Smooth muscle cell (in vitro differentiated cells): ENCODE measurements around the gene FKRP. TPM values are rescaled to one million over a fixed set of nuclear protein-coding genes. Genes with fewer than 3 reads are reported as not detected.
"Not testable (repeated sequence)": the region's sequence is repeated elsewhere in the genome, so short reads cannot be mapped to it uniquely, and the experiment has no call there.

Experiments
- DNase-seq: peaks from one replicate; lab custom pipeline; 2025; ENCODE audit not compliant: unreplicated experiment; lab: John Stamatoyannopoulos, UW
- H2AFZ ChIP-seq: fragments of 200-600 bp; sonication (generic); 2 replicates; pipeline ENCODE4 v1.6.0; 2016; ENCODE audit warnings: antibody characterized with exemption, low read depth, mild to moderate bottlenecking
- H3F3A ChIP-seq: fragments of 200-600 bp; sonication (generic); 2 replicates; pipeline ENCODE4 v1.6.0; 2017; ENCODE audit warnings: antibody characterized with exemption, low read depth
- H3K27ac ChIP-seq: fragments of 200-600 bp; sonication (generic); 2 replicates; pipeline ENCODE4 v1.5.1; 2016; ENCODE audit warnings: low read depth, mild to moderate bottlenecking
- H3K27me3 ChIP-seq: fragments of 200-600 bp; sonication (generic); 2 replicates; pipeline ENCODE4 v1.6.1; 2016; ENCODE audit warnings: low read depth, mild to moderate bottlenecking
- H3K36me3 ChIP-seq: fragments of 200-600 bp; sonication (generic); 2 replicates; pipeline ENCODE4 v1.5.1; 2016; ENCODE audit warnings: low read depth
- H3K4me1 ChIP-seq: fragments of 200-600 bp; sonication (generic); 2 replicates; pipeline ENCODE4 v1.5.1; 2016; ENCODE audit warnings: low read depth
- H3K4me2 ChIP-seq: fragments of 200-600 bp; sonication (generic); 2 replicates; pipeline ENCODE4 v1.6.0; 2016; ENCODE audit warnings: mild to moderate bottlenecking
- H3K4me3 ChIP-seq: fragments of 200-600 bp; sonication (generic); 2 replicates; pipeline ENCODE4 v1.5.1; 2016; ENCODE audit warnings: mild to moderate bottlenecking
- H3K79me2 ChIP-seq: fragments of 200-600 bp; sonication (generic); 2 replicates; pipeline ENCODE4 v1.6.0; 2016; ENCODE audit warnings: low read depth, mild to moderate bottlenecking
- H3K9ac ChIP-seq: fragments of 200-600 bp; sonication (generic); 2 replicates; pipeline ENCODE4 v1.6.0; 2016; ENCODE audit warnings: low read depth
- H3K9me3 ChIP-seq: fragments of 200-600 bp; sonication (generic); replicated peaks from 2 replicates; pipeline ENCODE4 v1.5.1; 2016; ENCODE audit warnings: low read depth
- H4K20me1 ChIP-seq: fragments of 200-600 bp; sonication (generic); 2 replicates; pipeline ENCODE4 v1.6.0; 2016; ENCODE audit warnings: low read depth
- WGBS: methylation state at CpG from one replicate; pipeline ENCODE4 v1.1.7; 2016; ENCODE audit warnings: low lambda C conversion rate; 5-methylcytosine and 5-hydroxymethylcytosine counted together
- polyA plus RNA-seq: library from polyadenylated mRNA; unstranded; fragments of >200 nt; fragmentation: Nextera tagmentation; extraction: Ambion mirVana; gene quantifications from 2 replicates; pipeline ENCODE4 v1.2.1, GENCODE V29; 2016
- total RNA-seq: library from RNA; depleted of rRNA; stranded (reverse); fragments of >200 nt; gene quantifications from 2 replicates; pipeline ENCODE4 v1.2.3, GENCODE V29; 2014
- TF ChIP-seq, protein P1 (sequence below): fragments of 200-600 bp; sonication (generic); IDR thresholded peaks from 2 replicates; pipeline ENCODE4 v1.5.1; 2017; ENCODE audit warnings: borderline replicate concordance, mild to moderate bottlenecking, antibody characterized with exemption; ENCODE audit not compliant: insufficient read depth, poor library complexity, severe bottlenecking

The FKRP gene
- total and polyA plus RNA-seq, 2 experiments from 2014 or later = 18.9 to 35.2 TPM

DNA sequence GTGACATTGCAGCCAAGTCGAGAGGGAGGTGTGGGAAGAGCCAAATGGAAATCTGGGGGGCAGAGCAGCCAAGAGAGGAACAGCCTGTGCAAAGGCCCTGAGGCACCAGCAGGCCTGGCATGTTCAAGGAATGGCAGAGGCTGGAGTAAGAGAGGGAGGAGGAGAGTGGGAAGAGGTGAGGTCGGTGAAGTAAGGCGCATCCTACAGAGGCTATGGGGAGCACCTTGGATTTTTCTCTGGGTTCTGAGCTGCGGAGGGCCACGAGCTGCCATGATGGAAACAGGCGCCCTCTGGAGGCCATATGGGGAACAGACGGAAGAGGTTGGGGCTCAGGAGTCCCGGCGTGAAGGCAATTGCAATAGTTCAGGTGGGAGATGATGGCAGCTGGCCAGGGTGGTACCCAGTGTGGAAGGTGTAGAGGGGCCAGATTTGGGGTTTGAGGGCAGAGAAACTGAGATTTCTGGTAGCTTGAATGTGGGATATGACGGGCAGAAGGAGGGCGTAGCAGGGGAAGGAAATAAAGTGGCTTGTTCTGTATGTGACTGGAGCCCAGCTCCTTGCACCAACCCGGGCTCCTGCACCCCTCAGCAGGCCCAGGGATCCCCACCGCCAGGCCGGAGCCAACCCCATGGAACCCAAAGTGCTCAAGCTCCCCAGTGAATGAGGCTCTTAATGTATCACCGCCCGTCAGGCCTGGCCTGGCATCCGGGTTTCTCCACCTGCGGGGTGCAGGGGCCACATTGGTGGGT, 20.9 kb downstream of the FKRP start:
- H3K9ac ChIP-seq = no peak overlapping the region
- no peaks in the 10 kb centered on the region for H3K4me1 ChIP-seq
- H3K27ac ChIP-seq = no peak overlapping the region
- no peaks in the 10 kb centered on the region for H3K36me3 ChIP-seq
- TF ChIP-seq, protein P1, sequence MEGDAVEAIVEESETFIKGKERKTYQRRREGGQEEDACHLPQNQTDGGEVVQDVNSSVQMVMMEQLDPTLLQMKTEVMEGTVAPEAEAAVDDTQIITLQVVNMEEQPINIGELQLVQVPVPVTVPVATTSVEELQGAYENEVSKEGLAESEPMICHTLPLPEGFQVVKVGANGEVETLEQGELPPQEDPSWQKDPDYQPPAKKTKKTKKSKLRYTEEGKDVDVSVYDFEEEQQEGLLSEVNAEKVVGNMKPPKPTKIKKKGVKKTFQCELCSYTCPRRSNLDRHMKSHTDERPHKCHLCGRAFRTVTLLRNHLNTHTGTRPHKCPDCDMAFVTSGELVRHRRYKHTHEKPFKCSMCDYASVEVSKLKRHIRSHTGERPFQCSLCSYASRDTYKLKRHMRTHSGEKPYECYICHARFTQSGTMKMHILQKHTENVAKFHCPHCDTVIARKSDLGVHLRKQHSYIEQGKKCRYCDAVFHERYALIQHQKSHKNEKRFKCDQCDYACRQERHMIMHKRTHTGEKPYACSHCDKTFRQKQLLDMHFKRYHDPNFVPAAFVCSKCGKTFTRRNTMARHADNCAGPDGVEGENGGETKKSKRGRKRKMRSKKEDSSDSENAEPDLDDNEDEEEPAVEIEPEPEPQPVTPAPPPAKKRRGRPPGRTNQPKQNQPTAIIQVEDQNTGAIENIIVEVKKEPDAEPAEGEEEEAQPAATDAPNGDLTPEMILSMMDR = peak; percentile 65
- WGBS = 67% methylated on average over 18 of the region's 18 CpGs
- H3K27me3 ChIP-seq = no peaks in the 10 kb centered on the region
- H3F3A ChIP-seq = no peaks in the 10 kb centered on the region
- no peaks in the 10 kb centered on the region for H4K20me1 ChIP-seq
- H3K79me2 ChIP-seq = no peaks in the 10 kb centered on the region
- H3K9me3 ChIP-seq = no peaks in the 10 kb centered on the region
- H3K4me2 ChIP-seq = no peak overlapping the region
- no peak overlapping the region for H3K4me3 ChIP-seq
- DNase-seq = no peak
- H2AFZ ChIP-seq = no peak overlapping the region

DNA sequence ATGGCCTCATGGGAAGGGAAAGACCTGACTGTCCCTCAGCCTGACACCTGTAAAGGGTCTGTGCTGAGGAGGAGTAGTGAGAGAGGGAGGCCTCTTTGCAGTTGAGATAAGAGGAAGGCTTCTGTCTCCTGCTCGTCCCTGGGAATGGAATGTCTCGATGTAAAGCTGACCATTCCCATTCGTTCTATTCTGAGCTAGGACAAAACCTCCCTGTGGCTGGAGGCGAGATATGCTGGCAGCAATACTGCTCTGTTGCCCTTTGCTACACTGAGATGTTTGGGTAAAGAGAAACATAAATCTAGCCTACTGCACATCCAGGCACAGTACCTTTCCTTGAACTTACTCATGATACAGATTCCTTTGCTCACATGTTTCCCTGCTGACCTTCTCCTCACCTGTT, 22.9 kb downstream of the FKRP start:
- H3K27ac ChIP-seq, H3K4me2 ChIP-seq, DNase-seq, H3K36me3 ChIP-seq, H4K20me1 ChIP-seq, H3K4me3 ChIP-seq, H3K9ac ChIP-seq, H2AFZ ChIP-seq, H3K27me3 ChIP-seq, H3K4me1 ChIP-seq, H3K9me3 ChIP-seq, H3K79me2 ChIP-seq, H3F3A ChIP-seq: not testable (repeated sequence)
- 43% methylated on average over 4 of the region's 4 CpGs for WGBS

DNA sequence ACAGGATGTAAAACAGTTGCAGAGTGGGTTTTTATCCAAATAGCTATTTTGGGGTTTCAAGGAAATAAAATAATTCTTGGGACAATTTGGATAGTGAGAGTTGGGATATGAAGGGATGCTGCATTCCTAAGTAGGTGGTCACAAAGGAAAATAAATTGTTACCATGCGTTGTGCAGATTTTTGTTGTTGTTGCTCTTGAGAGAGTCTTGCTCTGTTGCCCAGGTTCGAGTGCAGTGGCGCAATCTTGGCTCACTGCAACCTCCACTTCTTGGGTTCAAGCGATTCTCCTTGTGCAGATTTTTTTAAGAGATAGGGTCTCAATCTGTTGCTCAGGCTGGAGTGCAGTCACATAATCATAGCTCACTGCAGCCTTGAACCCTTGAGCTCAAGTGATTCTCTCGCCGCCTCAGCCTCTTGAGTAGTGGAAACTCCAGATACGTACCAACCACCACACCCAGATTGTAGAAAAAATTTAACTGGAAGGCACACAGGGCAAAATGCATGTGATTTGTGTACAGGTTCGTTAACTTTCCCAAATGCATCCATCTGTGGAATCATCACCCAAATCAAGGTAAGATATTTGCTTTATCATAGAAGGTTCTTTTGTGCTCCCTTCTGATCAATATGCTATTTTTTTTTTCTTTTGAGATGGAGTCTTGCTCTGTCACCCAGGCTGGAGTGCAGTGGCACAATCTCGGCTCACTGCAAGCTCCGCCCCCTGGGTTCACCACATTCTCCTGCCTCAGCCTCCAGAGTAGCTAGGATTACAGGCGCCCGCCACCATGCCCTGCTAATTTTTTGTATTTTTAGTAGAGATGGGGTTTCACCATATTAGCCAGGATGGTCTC, 26.5 kb downstream of the FKRP start:
- no peak for DNase-seq
- Histone ChIP-seq H3F3A (peaks cover 5% of the 10 kb centered on the region), H3K27me3 (no peaks in the 10 kb centered on the region), H3K4me1 (no peaks in the 10 kb centered on the region), H2AFZ (no peak overlapping the region), H3K4me2 (no peak overlapping the region), H4K20me1 (peaks cover 28% of the 10 kb centered on the region), H3K27ac (no peak overlapping the region), H3K4me3 (no peak overlapping the region), H3K9me3 (no peaks in the 10 kb centered on the region), H3K9ac (no peak overlapping the region), H3K36me3 (no peaks in the 10 kb centered on the region), H3K79me2 (no peaks in the 10 kb centered on the region)
- WGBS = 88% methylated on average over 11 of the region's 12 CpGs
- TF ChIP-seq, protein P1 = no peak

DNA sequence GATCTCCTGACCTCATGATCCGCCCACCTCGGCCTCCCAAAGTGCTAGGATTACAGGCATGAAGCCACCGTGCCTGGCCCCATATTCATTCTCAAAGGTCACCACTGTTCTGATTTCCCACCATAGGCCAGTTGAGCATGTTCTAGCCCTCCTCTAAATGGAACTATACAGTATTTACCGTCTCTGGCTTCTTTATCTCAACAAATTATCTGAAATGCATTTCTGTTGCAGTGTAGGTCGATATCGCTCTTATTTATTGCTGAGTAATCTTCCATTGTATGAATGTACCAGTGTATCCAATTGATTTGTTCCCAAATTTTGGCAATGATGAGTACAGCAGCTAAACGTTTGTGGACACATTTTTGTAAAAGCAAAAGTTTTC, 27.2 kb downstream of the FKRP start:
- TF ChIP-seq, protein P1 = no peak
- 77% methylated on average over 7 of the region's 7 CpGs for WGBS
- peaks cover 5% of the 10 kb centered on the region for H3F3A ChIP-seq

More for the DNA sequence above, 27.2 kb downstream of the FKRP start:
- Histone ChIP-seq H3K9ac (no peak overlapping the region), H3K79me2 (no peaks in the 10 kb centered on the region), H3K36me3 (no peaks in the 10 kb centered on the region), H2AFZ (no peak overlapping the region), H3K4me3 (no peak overlapping the region), H3K4me1 (no peaks in the 10 kb centered on the region), H3K27ac (no peak overlapping the region), H3K9me3 (no peaks in the 10 kb centered on the region), H3K4me2 (no peak overlapping the region), H4K20me1 (peaks cover 33% of the 10 kb centered on the region), H3K27me3 (no peaks in the 10 kb centered on the region)
- no peak for DNase-seq
